HG03135 (cell line): ENCODE results near the gene NXPH4.

ENCODE experiments used
- ATAC-seq: cut with Tn5 transposase; IDR thresholded peaks from one replicate; pipeline ENCODE4 v1.9.1; 2021; ENCODE audit warnings: mild to moderate bottlenecking, moderate library complexity; ENCODE audit not compliant: unreplicated experiment

Gene NXPH4

GRCh38 chr12:57270966-57271470 is 54.4 kb downstream of the NXPH4 start:
- no peak for ATAC-seq

GRCh38 chr12:57272337-57273151 is 56.0 kb downstream of the NXPH4 start:
- ATAC-seq, result no peak

GRCh38 chr12:57273516-57273915 is 56.9 kb downstream of the NXPH4 start:
- no peak for ATAC-seq
